ENCODE results near the gene LARGE2.

The LARGE2 gene

GRCh38 chr11:45930951-45931570 lies 8.6 kb downstream of the LARGE2 start:
- no peak for DNase-seq

- DNase-seq = no peak
These were observed 9.3 kb downstream of the LARGE2 start for GRCh38 chr11:45931739-45932138.

- DNase-seq = no peak
These were observed 9.8 kb downstream of the LARGE2 start for GRCh38 chr11:45932217-45932616.

- DNase-seq = no peak
These were observed 10.8 kb downstream of the LARGE2 start for GRCh38 chr11:45933131-45933831.

- DNase-seq = no peak
These were observed 11.6 kb downstream of the LARGE2 start for GRCh38 chr11:45933846-45934579.

- no peak for DNase-seq
These were observed 12.3 kb downstream of the LARGE2 start for GRCh38 chr11:45934580-45935318.

- no peak for DNase-seq
These were observed 13.1 kb downstream of the LARGE2 start for GRCh38 chr11:45935349-45936064.

GRCh38 chr11:45936511-45937054 lies 14.1 kb downstream of the LARGE2 start:
- no peak for DNase-seq

- DNase-seq = no peak
These were observed 15.5 kb downstream of the LARGE2 start for GRCh38 chr11:45937916-45938315.

- DNase-seq = no peak
These were observed 17.4 kb downstream of the LARGE2 start for GRCh38 chr11:45939836-45940235.

GRCh38 chr11:45941285-45941684 lies 18.8 kb downstream of the LARGE2 start:
- no peak for DNase-seq

GRCh38 chr11:45942381-45942780 lies 19.9 kb downstream of the LARGE2 start:
- DNase-seq = no peak

GRCh38 chr11:45945397-45945999 lies 23.0 kb downstream of the LARGE2 start:
- no peak for DNase-seq

- DNase-seq = no peak
These were observed 25.4 kb downstream of the LARGE2 start for GRCh38 chr11:45947885-45948284.

GRCh38 chr11:45948356-45948755 lies 25.9 kb downstream of the LARGE2 start:
- no peak for DNase-seq

GRCh38 chr11:45949992-45950407 lies 27.5 kb downstream of the LARGE2 start:
- no peak for DNase-seq

GRCh38 chr11:45959851-45960250 lies 37.4 kb downstream of the LARGE2 start:
- DNase-seq = no peak

GRCh38 chr11:45960387-45961095 lies 38.1 kb downstream of the LARGE2 start:
- DNase-seq = peak; percentile 38 to 51

GRCh38 chr11:45961751-45962240 lies 39.3 kb downstream of the LARGE2 start:
- no peak for DNase-seq

GRCh38 chr11:45964911-45965389 lies 42.5 kb downstream of the LARGE2 start:
- peak; percentile 25 to 44 for DNase-seq

- no peak for DNase-seq
These were observed 45.0 kb downstream of the LARGE2 start for GRCh38 chr11:45967506-45967905.
